HUDEP-2 (cell line): Measurements from ENCODE around the gene ICAM3.
"Not testable (repeated sequence)": the region's sequence is repeated elsewhere in the genome, so short reads cannot be mapped to it uniquely, and the experiment has no call there.

Experiments
- DNase-seq, 76 experiments: peaks; one replicate each; lab custom pipeline; 2025; ENCODE audit not compliant: unreplicated experiment in 76 of 76; lab: John Stamatoyannopoulos, UW

ICAM3 gene

DNA sequence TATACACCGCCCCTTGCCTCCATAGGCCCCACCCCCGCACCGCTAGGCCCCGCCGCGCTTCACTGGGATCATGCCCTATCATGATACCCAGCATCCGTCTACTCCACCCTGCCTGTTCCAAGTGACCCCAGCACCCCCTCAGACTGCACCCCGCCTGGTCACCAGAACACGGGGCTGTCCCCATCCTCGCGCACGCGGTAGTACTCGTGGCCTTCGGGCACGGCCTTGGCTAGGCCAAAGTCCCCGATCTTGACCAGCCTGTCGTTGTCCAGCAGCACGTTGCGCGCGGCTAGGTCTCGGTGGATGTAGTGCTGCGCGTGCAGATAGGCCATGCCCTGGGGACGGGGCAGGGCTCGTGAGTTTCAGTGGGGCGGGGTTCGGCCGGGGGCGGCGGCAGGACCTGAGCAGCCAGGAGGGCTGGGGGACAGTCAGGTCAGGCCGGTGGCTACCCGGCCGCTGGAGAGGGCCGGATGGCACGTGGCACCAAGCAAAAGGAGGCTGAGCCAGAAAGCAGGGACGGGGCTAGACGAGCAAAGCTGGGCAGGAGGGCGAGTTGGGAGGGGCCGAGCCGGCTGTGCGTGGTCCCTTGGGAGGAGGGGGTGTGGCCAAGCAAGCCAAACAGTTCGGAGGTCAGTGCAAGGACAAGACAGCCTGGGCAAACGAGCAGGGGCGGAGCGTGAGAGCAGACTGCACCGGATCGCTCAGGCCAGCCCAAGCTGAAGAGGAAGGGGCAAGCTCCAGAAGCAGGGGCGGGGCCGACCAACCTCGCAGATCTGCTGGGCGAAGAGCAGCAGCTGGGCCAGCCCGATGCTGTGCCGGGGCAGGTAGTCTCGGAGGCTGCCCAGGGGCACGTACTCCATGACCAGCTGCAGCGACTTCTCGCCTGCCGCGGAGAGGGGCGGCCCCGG is 13.6 kb upstream of the ICAM3 start:
- no peak for DNase-seq

DNA sequence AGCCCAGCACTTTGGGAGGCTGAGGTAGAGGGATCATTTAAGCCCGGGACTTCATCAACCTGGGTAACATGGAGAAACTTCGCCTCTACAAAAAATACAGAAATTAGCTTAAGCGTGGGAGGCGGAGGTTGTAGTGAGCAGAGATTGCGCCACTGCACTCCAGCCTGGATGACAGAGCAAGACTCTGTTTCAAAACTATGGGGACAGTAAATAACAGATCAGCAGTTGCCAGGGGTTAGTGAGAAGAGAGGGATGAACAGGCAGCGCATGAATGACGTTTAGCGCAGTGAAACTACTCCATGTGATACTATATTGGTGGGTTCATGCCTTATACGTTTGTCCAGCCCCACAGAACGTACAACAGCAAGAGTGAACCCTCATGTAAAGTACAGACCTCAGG is 7.1 kb upstream of the ICAM3 start:
- no peak for DNase-seq

DNA sequence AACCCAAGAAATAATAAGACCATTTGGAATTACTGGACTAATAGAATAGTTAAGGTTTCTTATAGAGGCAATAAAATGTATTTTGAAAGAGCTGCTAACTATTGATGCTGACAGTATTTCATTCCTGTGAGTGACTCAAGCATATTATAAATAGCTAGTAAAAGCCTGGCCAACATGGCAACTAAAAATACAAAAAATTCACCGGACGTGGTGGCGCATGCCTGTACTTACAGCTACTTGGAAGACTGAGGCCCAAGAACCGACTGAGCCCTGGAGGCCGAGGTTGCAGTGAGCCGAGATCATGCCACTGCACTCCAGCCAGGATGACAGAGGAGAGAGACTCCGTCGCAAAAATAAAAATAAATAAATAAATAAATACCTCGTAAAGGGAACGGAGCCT is 5.4 kb upstream of the ICAM3 start:
- DNase-seq, result no peak

DNA sequence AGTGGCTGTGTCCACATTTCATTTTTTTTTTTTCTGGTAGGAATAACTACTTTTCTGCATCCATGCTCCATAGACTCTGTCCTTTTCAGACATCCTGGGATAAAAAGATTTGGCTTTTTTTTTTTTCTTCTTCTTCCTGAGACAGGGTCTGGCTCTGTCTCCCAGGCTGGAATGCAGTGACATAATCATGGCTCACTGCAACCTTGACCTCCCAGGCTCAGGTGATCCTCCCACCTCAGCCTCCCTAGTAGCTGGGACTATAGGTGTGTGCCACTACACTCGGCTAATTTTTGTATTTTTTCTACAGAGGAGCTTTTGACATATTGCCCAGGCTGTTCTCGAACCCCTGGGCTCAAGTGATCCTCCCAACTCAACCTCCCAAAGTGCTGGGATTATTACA is 4.1 kb upstream of the ICAM3 start:
- DNase-seq, result no peak

- no peak for DNase-seq
Observed at GRCh38 chr19:10339977-10340376, 553 bp upstream of the ICAM3 start.

- DNase-seq, result no peak
Observed at GRCh38 chr19:10338940-10339339, 484 bp downstream of the ICAM3 start.

GRCh38 chr19:10336725-10337124 is 2.7 kb downstream of the ICAM3 start:
- DNase-seq, result not testable (repeated sequence)

GRCh38 chr19:10335352-10335985 is 4.0 kb downstream of the ICAM3 start:
- no peak for DNase-seq

DNA sequence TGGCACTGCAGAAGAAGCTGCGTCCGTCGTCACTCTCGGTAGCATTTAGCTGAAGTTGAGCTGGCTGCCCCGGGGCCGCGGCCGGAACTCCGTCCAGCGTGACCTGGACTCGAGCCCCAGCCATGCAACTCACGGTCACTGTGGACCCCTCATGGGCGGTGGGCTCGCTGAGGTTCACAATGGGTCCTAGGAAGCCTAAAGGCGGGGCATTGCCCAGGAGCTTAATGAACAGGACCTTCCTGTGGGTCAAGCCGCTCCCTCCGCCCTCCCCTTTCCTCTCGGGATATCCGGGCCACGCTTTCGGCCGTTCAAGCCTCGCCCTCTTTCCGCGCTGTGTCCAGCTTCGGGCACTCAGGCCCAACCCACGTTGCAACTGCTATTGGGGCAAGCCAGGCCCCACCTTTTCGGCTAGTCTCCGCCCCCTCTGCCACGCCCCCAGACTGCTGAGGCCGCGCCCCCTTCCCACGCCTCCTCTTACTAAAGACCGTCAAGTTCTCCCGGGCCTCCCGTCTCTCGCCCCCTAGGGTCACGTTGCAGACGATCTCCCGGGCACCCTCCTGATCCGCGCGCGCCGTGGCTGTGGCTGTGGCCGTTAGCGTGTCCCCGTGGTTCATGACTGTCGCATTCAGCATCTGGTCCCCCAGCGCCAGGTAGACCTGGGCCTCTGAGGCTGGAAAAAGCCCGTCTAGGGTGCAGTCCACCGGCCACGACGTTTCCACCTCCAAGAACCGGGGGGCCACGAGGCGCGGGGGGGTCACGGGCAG is 4.7 kb downstream of the ICAM3 start:
- peak in 57 of 76 experiments; percentile 11 to 87 (median 61) for DNase-seq

DNA sequence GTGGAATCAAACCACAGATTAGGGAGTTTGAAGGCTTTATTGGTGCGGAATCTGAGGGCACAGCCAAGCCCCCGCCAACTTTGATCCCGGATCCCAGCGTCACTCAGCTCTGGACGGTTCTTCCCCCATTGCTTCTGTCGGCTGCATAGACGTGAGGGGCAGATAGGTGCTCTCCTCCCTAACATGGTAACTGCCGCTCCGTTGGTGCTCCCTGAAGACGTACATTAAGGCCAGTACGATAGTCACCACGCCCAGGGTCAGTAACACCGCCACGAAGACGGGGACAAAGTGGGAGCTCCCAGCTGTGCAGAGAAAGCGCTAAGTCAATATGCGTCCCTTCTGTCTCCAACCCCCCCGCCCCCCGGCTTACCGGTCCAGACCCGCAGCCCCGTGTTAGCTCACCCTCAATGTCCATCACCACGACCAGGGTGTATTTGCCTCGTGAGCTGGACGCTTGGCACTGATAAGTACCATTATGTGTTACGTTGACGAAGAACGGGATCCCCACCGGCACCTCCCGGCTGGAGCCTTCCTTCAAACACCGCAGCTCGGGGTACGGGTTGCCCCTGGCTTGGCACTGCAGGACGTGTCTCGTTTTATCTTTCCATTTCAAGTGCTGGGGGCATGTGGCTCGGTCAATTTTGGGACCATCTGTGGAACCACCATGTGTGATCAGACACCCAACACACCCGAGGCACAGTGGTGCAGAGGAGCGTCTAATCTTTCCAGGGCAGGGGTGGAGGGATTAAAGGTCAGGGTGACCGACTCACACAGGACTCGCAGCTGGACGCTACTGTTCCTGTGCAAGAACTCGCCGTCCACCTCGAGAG is 5.5 kb downstream of the ICAM3 start:
- DNase-seq, result no peak

DNA sequence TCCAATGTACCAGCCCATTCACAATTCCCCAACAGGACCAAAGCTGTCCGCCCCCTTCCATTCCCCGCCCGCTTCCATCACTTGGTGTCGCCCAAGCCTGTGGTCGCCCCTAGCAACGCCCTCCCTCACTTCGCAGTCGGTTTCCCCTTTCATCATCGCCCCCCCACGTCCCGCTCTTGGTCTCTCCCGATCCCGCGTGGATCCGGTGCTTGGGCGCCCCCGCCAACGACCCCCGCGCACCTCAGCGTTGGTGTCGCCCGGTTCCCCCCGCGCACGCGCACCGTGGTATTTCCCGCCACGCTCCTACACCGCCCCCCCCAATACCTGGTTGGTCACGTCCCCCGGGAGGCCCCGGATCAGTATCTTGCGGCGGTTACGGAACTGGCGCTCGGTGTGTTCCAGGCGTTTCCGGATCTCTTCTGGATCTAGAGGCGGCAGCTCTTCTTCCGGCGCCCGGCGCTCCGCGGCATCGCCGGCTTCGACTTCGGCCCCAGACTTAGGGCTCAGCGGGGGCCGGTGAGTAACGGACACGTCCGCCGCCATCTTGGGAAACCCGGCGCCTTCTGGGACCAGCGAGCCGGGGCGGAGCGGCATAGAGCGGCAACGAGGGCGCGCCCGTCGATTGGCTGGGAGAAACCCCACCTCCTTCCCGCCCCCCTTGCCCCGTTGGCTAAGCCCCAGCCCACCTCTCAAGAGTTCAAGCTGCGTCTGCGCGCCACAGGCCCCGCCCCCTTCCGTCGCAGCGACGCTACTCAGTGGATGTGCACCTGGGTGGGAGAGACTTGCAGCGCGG is 6.3 kb downstream of the ICAM3 start, which contains the start of gene RAVER1:
Gene RAVER1, minus strand, starts transcription at position 565 of the 793 bp plus-strand sequence. Its CDS starts 22 bp downstream, at position 543.
- peak; percentile 59 to 99 (median 98) for DNase-seq

GRCh38 chr19:10332158-10332964 is 7.1 kb downstream of the ICAM3 start:
- DNase-seq, result peak in 2 of 76 experiments; percentile 6 to 13

- DNase-seq, result no peak
Observed at GRCh38 chr19:10329555-10329954, 9.9 kb downstream of the ICAM3 start.

DNA sequence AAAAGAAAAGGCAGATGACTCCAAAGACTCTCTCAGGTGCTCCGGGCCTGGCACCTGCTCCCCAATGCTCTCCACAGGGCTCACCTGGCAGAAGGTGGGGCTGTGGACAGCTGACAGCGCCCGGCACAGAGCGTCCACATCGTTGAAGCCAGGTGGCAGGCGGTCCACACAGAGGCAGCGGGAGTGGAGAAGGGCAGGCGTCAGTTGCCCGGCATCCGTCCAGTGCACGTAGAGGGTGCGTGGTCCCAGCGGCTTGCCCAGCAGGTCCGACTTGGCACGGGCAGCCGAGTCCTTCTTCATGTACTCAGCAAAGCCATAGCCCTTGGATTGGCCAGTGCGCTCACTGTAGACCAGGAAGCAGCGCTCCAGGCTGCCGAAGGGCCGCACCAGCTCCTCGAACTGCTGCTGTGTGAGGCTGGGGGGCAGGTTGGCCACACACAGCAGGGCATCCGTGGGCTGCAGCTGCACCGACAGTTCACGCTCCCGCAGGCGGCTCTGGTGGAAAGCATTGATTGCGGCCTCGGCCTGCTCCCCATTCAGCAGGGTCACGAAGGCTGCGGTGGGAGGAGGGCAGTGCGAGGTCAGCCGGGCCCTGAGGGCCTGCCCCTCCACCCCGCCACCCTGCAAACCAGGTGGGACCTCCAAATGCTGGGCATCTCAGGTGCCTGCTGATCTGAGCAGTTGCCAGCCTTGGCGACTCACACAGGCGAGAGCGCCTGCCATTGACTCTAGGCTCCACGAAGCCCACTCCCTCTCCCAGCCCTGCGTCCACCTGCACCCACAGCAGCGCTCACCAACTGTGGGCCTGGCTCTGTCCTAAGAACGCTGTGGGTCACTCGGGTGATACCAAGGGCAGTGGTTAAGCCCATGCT is 10.6 kb downstream of the ICAM3 start:
- DNase-seq, result no peak

- DNase-seq, result no peak
Observed at GRCh38 chr19:10327793-10328192, 11.6 kb downstream of the ICAM3 start.

- DNase-seq, result no peak
Observed at GRCh38 chr19:10325732-10326131, 13.7 kb downstream of the ICAM3 start.

GRCh38 chr19:10321874-10322835 is 17.3 kb downstream of the ICAM3 start:
- DNase-seq, result peak in 1 of 76 experiments; percentile 5
